Colon (tissue), 2 donors: Measurements from ENCODE around the gene MT1F.

Source experiments
- FAIRE-seq: peaks from 2 replicates; lab custom pipeline; 2012; peaks lifted over from hg19 to GRCh38; lab: Jason Lieb, UNC
- donor health status: control.
- donor health status: control.

MT1F gene

GRCh38 chr16:56625943-56626654 lies 31.7 kb upstream of the MT1F start:
- no peak for FAIRE-seq

GRCh38 chr16:56626685-56627084 lies 31.1 kb upstream of the MT1F start:
- FAIRE-seq: no peak

DNA sequence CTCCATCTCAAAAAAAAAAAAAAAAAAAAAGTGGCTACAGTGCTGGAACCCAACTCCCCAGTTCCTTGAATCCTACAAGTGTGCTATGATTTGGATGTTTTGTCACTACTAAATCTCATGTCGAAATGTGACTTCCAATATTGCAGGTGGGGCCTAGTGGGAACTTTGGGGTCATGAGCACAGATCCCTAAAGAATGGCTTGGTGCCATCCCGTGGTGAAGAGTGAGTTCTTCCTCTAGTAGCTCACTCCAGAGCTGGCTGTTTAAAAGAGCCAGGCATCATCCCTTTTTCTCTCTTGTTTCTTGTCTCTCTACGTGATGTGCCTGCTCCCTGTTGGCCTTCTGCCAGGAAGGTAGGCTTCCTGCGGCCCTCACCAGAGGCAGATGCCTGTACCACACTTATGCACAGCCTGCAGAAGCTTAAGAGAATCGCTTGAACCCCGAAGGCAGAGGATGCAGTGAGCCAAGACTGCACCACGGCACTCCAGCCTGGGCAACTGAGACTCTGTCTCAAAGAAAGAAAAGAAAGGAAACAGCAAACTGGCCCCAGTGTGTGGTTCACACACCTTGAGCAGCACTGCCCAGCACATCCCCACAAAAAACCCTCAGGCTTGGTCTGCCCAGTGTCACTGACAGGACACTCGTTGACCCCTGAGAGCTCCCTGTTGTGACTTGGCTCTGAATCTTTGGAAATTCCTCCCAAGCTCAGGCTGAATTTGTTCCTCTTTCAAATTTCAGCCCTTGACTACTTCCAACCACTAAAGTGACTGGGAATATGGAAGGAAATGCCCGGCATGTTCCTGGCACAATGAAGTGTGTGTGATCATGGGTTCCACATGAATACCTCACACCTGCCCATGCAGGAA lies 29.0 kb upstream of the MT1F start:
- no peak for FAIRE-seq

GRCh38 chr16:56629531-56629930 lies 28.2 kb upstream of the MT1F start:
- FAIRE-seq: no peak

DNA sequence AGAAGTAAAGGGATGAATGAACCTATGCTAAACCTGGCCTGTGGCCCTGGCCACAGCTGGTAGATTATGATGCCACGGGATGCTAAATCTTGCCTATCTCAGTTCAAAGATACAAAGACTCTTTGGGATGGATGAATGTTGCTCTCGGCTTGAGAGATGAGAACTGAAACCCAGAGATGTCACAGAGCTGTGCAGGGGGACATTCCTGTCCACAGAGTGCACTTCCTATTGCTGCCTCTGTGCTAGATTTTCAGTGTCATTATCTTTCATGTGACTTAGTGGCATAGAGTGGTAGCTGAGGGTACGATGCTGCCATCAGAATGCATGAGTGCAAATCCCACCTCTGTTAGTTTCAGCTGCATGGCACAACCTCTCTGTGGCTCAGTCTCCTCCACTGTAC lies 27.6 kb upstream of the MT1F start:
- no peak for FAIRE-seq

- no peak for FAIRE-seq
Observed at GRCh38 chr16:56631197-56631596, 26.6 kb upstream of the MT1F start.

DNA sequence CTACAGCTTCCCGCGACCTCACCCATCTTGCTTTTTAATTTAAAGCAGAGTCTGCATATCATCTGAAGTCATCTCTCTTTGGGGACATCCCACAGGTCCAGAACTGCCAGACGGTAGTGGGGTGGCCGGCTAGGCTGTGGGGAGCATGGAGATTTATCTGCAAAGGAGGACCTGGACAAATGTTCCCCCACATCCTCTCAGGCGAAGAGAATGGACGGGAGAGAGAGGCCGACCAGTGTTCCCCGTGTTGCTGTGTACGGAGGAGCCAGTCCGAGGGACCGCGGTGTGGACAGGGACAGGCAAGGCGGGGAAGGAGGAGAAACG lies 26.0 kb upstream of the MT1F start:
- FAIRE-seq: no peak

GRCh38 chr16:56632156-56632847 lies 25.5 kb upstream of the MT1F start, which contains the start of gene MT1M:
MT1M (plus strand) TSS chr16:56632659; CDS start chr16:56632732, 73 bp downstream.
- no peak for FAIRE-seq

GRCh38 chr16:56632848-56633365 lies 24.9 kb upstream of the MT1F start:
- no peak for FAIRE-seq

GRCh38 chr16:56633535-56633934 lies 24.2 kb upstream of the MT1F start:
- no peak for FAIRE-seq

- FAIRE-seq: no peak
Observed at GRCh38 chr16:56634715-56635440, 22.9 kb upstream of the MT1F start.

DNA sequence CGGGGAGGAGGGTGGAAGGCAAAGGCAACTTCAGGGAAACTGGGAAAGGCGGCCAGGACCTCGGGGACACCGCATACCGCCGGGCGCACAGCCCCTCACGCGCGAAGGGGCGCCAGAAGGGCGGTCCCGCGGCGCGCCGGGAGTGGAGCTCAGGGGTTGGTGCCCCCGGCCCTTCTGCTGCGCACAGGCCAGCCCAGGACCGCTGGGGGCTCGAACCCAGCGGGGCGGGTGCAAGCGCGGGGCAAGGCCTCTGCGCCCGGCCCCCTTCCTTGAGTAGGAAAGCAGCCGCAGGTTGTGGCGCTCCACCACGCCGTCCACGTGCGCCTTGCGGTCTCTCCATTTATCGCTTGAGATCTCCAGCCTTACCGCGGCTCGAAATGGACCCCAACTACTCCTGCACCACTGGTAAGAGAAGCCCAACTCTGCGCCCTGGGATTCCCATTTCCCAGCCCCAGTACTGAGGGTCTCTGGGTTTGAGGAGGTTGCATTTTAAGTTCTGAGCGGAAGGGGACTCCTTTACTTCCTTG lies 22.3 kb upstream of the MT1F start:
- no peak for FAIRE-seq

DNA sequence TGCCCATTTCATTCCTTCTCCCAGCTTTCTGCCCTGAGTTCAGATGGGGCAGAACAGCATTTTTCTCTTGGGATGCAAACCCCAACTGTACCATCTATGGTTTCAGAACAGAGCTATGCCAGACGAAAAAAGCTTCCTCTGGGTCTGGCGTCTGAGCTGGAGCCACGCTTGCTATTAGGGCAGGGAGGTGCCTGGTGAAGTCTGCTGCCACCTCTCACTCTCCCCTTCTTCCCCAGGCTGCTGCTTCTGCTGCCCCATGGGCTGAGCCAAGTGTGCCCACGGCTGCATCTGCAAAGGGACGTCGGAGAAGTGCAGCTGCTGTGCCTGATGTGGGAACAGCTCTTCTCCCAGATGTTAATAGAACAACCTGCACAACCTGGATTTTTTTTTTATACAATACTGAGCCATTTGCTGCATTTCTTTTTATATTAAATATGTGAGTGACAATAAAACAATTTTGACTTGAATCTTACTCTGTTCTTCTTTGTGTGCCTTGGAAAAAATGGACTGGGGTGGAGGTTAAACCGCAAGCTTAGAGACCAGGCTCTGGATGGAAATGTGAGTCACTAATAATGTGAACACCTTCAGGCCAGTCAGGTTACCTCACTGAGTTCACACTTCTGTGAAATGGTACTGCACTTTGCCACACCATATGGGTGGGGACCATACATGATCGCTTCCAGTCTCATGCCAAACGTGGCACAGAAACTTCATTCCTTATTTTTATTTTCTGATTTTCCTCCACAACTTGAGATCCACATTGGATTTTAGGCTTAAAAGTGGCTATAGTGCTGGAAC lies 20.9 kb upstream of the MT1F start:
- FAIRE-seq: no peak

- FAIRE-seq: no peak
Observed at GRCh38 chr16:56637814-56638750, 19.7 kb upstream of the MT1F start, which contains the start of gene MT1A. MT1A (plus strand) TSS chr16:56638666; CDS start chr16:56638739, 73 bp downstream.

GRCh38 chr16:56639045-56639444 lies 18.7 kb upstream of the MT1F start:
- FAIRE-seq: no peak

GRCh38 chr16:56640076-56640475 lies 17.7 kb upstream of the MT1F start:
- no peak for FAIRE-seq

DNA sequence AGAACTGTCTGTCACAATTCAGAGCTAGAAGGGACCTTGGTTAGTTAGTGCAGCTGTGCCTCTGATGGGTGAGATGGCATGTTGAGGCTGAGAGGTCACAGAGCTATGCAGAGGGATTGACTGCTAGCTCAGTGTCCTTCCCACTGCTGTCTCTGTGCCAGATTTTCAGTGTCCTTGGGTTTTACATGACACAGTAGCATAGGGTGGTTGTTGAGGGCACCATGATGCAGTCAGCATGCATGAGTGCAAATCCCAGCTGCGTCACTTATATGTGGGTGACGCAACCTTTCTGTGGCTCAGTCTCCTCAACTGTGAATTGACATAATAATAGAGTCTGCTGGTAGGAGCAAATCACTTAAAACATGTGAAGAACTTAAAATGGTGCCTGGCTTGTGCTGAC lies 16.6 kb upstream of the MT1F start:
- FAIRE-seq: no peak

DNA sequence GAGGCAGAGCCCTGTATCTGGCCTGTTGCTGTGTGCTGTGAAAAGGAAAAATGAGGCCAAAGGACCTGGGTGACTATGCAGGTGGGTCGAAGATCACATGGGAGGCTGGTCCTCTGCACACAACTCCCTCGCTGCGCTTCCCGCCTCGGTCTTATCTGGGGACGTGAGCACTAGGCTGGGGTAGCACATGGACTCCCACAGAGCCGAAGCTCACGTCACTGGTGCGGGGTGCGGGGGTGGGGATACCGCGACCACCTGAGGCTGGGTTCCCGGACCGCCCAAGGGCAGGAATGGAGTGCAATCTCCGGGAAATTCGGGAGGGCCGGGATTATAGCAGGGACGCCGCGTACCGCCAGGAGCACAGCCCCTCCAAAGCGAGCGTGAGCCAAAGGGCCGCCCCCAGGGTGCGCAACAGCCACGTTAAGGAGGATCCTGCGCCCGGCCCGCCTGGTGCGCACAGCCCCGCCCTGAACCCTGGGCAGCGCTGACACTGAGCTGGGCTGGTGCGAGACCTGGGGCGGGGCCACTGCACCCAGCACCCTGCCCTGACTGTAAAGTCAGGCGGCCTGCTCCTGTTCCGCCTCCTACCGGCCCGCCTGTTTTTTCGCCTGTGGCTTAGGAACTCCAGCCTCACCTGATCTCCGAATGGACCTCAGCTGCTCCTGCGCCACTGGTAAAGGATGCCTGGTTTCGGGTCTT lies 14.5 kb upstream of the MT1F start:
- FAIRE-seq: no peak

GRCh38 chr16:56643833-56644232 lies 13.9 kb upstream of the MT1F start:
- no peak for FAIRE-seq
